Measurements from ENCODE around the gene PLEKHA7. TPM values are rescaled to one million over a fixed set of nuclear protein-coding genes. Genes with fewer than 3 reads are reported as not detected.
"Not testable (repeated sequence)": the region's sequence is repeated elsewhere in the genome, so short reads cannot be mapped to it uniquely, and the experiment has no call there.

Gene PLEKHA7
- total and polyA plus RNA-seq, 2 experiments from 2014 or later, result 40.8 to 167 TPM

GRCh38 chr11:16963316-16963876 lies 50.8 kb downstream of the PLEKHA7 start:
- Histone ChIP-seq H3K9me3 (ENCODE audit: low read depth) (no peaks in the 10 kb centered on the region), H3K36me3 (no peaks in the 10 kb centered on the region), H3K27me3 (no peaks in the 10 kb centered on the region), H3K4me3 (no peak overlapping the region), H3K27ac (no peak overlapping the region), H3K4me1 (ENCODE audit: low read depth) (peaks cover 5% of the 10 kb centered on the region)
- TF ChIP-seq CTCF (IDR thresholded peaks at IDR 0.05; ENCODE audit: low read depth, low read length), result no peak
- no peak for DNase-seq (ENCODE audit: low read depth in 1 of 2, low spot score in 1 of 2)

GRCh38 chr11:16962589-16962988 lies 51.6 kb downstream of the PLEKHA7 start:
- not testable (repeated sequence) for H3K4me1 ChIP-seq (ENCODE audit: low read depth); H3K4me3 ChIP-seq; H3K9me3 ChIP-seq (ENCODE audit: low read depth); DNase-seq (ENCODE audit: low read depth in 1 of 2, low spot score in 1 of 2); H3K27ac ChIP-seq; H3K36me3 ChIP-seq; H3K27me3 ChIP-seq

GRCh38 chr11:16962146-16962545 lies 52.1 kb downstream of the PLEKHA7 start:
- no peak for DNase-seq (ENCODE audit: low read depth in 1 of 2, low spot score in 1 of 2)
- no peaks in the 10 kb centered on the region for H3K36me3 ChIP-seq
- no peaks in the 10 kb centered on the region for H3K27me3 ChIP-seq
- no peak for TF ChIP-seq CTCF (IDR thresholded peaks at IDR 0.05; ENCODE audit: low read depth, low read length)
- H3K4me1 ChIP-seq (ENCODE audit: low read depth), result peaks cover 5% of the 10 kb centered on the region
- H3K9me3 ChIP-seq (ENCODE audit: low read depth), result no peaks in the 10 kb centered on the region
- no peak overlapping the region for H3K4me3 ChIP-seq
- H3K27ac ChIP-seq, result no peak overlapping the region

- no peak for DNase-seq (ENCODE audit: low read depth in 1 of 2, low spot score in 1 of 2)
- Histone ChIP-seq H3K9me3 (ENCODE audit: low read depth) (no peaks in the 10 kb centered on the region), H3K27me3 (no peaks in the 10 kb centered on the region), H3K4me3 (no peak overlapping the region), H3K4me1 (ENCODE audit: low read depth) (peaks cover 5% of the 10 kb centered on the region), H3K27ac (no peak overlapping the region), H3K36me3 (no peaks in the 10 kb centered on the region)
- TF ChIP-seq CTCF (IDR thresholded peaks at IDR 0.05; ENCODE audit: low read depth, low read length), result no peak
These were observed 54.0 kb downstream of the PLEKHA7 start for GRCh38 chr11:16960250-16960649.

GRCh38 chr11:16959602-16960001 lies 54.6 kb downstream of the PLEKHA7 start:
- Histone ChIP-seq H3K36me3 (no peaks in the 10 kb centered on the region), H3K27me3 (no peaks in the 10 kb centered on the region), H3K4me3 (no peak overlapping the region), H3K9me3 (ENCODE audit: low read depth) (no peaks in the 10 kb centered on the region), H3K27ac (no peak overlapping the region), H3K4me1 (ENCODE audit: low read depth) (peaks cover 5% of the 10 kb centered on the region)
- DNase-seq (ENCODE audit: low read depth in 1 of 2, low spot score in 1 of 2), result no peak
- no peak for TF ChIP-seq CTCF (IDR thresholded peaks at IDR 0.05; ENCODE audit: low read depth, low read length)

GRCh38 chr11:16958833-16959232 lies 55.4 kb downstream of the PLEKHA7 start:
- Histone ChIP-seq H3K27me3 (no peaks in the 10 kb centered on the region), H3K27ac (no peak overlapping the region), H3K36me3 (no peaks in the 10 kb centered on the region), H3K4me3 (no peak overlapping the region), H3K4me1 (ENCODE audit: low read depth) (peaks cover 5% of the 10 kb centered on the region), H3K9me3 (ENCODE audit: low read depth) (no peaks in the 10 kb centered on the region)
- no peak for DNase-seq (ENCODE audit: low read depth in 1 of 2, low spot score in 1 of 2)
- no peak for TF ChIP-seq CTCF (IDR thresholded peaks at IDR 0.05; ENCODE audit: low read depth, low read length)

Measured in cardiac muscle cell (in vitro differentiated cells and primary cell).